Activated CD4-positive, alpha-beta memory T cell treated with anti-CD3 and anti-CD28 coated beads, Interleukin-2, amount 10 ng/mL, durations not matched to agents 7 days and 5 days (primary cell): ENCODE measurements around the gene ZRANB3. TPM values are rescaled to one million over a fixed set of nuclear protein-coding genes. Genes with fewer than 3 reads are reported as not detected.
"Not testable (repeated sequence)": the region's sequence is repeated elsewhere in the genome, so short reads cannot be mapped to it uniquely, and the experiment has no call there.

Experiments
- CTCF ChIA-PET: fragments of 350-600 bp; sonication (Branson Sonifier 250); formaldehyde crosslinking; loops from one replicate; lab custom pipeline; 2021; ENCODE audit warnings: antibody characterized with exemption, inconsistent platforms; lab: Charles Lee
- POLR2A ChIA-PET: fragments of 350-600 bp; sonication (Branson Sonifier 250); formaldehyde crosslinking; loops from one replicate; lab custom pipeline; 2021; ENCODE audit warnings: antibody characterized with exemption; lab: Charles Lee
- DNase-seq: peaks from one replicate; pipeline ENCODE4 v3.0.0-alpha.2; 2020
- H3K27ac Mint-ChIP-seq: one replicate; pipeline ENCODE4 v1.8.0; 2021; ENCODE audit warnings: mild to moderate bottlenecking, mixed read lengths
- H3K27me3 Mint-ChIP-seq: one replicate; pipeline ENCODE4 v1.8.0; 2021; ENCODE audit warnings: mixed read lengths
- H3K36me3 Mint-ChIP-seq: one replicate; pipeline ENCODE4 v1.8.0; 2021; ENCODE audit warnings: low read depth, mixed read lengths
- H3K4me1 Mint-ChIP-seq: one replicate; pipeline ENCODE4 v1.8.0; 2021; ENCODE audit warnings: mixed read lengths
- H3K4me3 Mint-ChIP-seq: one replicate; pipeline ENCODE4 v1.8.0; 2021; ENCODE audit warnings: mild to moderate bottlenecking, mixed read lengths
- H3K9me3 Mint-ChIP-seq: one replicate; pipeline ENCODE4 v1.8.0; 2021; ENCODE audit warnings: mixed read lengths
- total RNA-seq, 2 experiments: library from RNA; stranded (reverse); gene quantifications; one replicate each; pipeline ENCODE4 v1.2.3, GENCODE V29; 2021

Gene ZRANB3
- total RNA-seq, 2 experiments from 2014 or later, result 5.8 to 6.2 TPM

GRCh38 chr2:135151615-135152014, 379.4 kb downstream of the ZRANB3 start:
- POLR2A ChIA-PET, result no interaction called here
- no peak overlapping the region for H3K27ac Mint-ChIP-seq
- CTCF ChIA-PET, result no interaction called here
- no peaks in the 10 kb centered on the region for H3K9me3 Mint-ChIP-seq
- peaks cover 21% of the 10 kb centered on the region for H3K4me1 Mint-ChIP-seq
- no peaks in the 10 kb centered on the region for H3K27me3 Mint-ChIP-seq
- DNase-seq, result no peak
- H3K36me3 Mint-ChIP-seq, result peaks cover 46% of the 10 kb centered on the region
- no peak overlapping the region for H3K4me3 Mint-ChIP-seq

DNA sequence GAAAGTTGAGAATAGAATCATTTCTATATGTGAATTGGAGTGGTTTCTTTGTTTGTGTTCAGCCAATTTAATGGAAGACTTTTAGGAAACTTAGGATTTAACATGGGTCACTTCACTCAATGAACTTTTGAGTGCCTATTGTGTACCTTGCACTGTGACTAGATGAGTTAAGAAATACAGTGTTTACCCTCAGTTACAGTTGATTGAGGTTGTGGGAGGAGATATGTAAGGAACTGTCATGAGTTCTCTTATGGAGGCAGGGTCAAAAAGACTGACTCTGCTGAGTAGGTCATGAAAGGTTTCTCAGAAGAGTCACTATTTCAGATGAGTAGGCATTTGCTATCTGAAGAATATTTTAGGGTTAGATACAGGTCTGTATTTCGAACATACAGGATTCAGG, 380.3 kb downstream of the ZRANB3 start:
- H3K4me3 Mint-ChIP-seq, result no peak overlapping the region
- no peak overlapping the region for H3K27ac Mint-ChIP-seq
- peaks cover 42% of the 10 kb centered on the region for H3K36me3 Mint-ChIP-seq
- DNase-seq, result no peak
- no peaks in the 10 kb centered on the region for H3K27me3 Mint-ChIP-seq
- ChIA-PET POLR2A (no interaction called here), CTCF (no interaction called here)
- no peaks in the 10 kb centered on the region for H3K9me3 Mint-ChIP-seq
- peaks cover 21% of the 10 kb centered on the region for H3K4me1 Mint-ChIP-seq

- H3K27ac Mint-ChIP-seq, result no peak overlapping the region
- POLR2A ChIA-PET, result no interaction called here
- peaks cover 12% of the 10 kb centered on the region for H3K4me1 Mint-ChIP-seq
- no peak for DNase-seq
- H3K9me3 Mint-ChIP-seq, result peaks cover under 1% of the 10 kb centered on the region
- H3K27me3 Mint-ChIP-seq, result no peaks in the 10 kb centered on the region
- H3K4me3 Mint-ChIP-seq, result no peak overlapping the region
- CTCF ChIA-PET, result no interaction called here
- peaks cover 39% of the 10 kb centered on the region for H3K36me3 Mint-ChIP-seq
These were observed 381.8 kb downstream of the ZRANB3 start for GRCh38 chr2:135149251-135149650.

DNA sequence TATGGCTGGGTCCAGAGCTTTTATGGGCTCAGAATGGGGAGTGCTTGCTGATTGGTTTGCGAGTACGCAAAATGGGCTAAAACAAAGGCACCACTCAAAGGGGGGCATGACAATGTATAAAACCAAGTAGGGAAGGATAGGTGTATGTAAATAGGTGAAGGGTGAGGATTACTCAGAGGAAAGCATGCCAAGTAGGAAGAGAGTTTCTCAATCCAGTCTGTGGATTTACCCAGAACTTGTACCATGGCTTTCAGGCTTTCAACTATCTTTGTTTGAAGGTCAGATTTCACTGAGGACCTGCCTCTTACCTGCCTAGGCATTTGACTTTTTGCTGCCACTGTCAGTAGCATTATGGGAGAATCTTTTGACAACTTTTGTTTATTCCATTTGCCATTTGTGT, 386.7 kb downstream of the ZRANB3 start:
- no peaks in the 10 kb centered on the region for H3K4me1 Mint-ChIP-seq
- POLR2A ChIA-PET, result no interaction called here
- peaks cover 15% of the 10 kb centered on the region for H3K9me3 Mint-ChIP-seq
- CTCF ChIA-PET, result no interaction called here
- no peak overlapping the region for H3K27ac Mint-ChIP-seq
- no peaks in the 10 kb centered on the region for H3K27me3 Mint-ChIP-seq
- no peak for DNase-seq
- H3K4me3 Mint-ChIP-seq, result no peak overlapping the region
- peaks cover 46% of the 10 kb centered on the region for H3K36me3 Mint-ChIP-seq

GRCh38 chr2:135142323-135142722, 388.7 kb downstream of the ZRANB3 start:
- H3K36me3 Mint-ChIP-seq, result peaks cover 47% of the 10 kb centered on the region
- no peaks in the 10 kb centered on the region for H3K27me3 Mint-ChIP-seq
- H3K4me3 Mint-ChIP-seq, result no peak overlapping the region
- POLR2A ChIA-PET, result no interaction called here
- H3K4me1 Mint-ChIP-seq, result no peaks in the 10 kb centered on the region
- peaks cover 15% of the 10 kb centered on the region for H3K9me3 Mint-ChIP-seq
- H3K27ac Mint-ChIP-seq, result no peak overlapping the region
- no peak for DNase-seq
- CTCF ChIA-PET, result interaction anchor here (0.7 kb wide), 1 partner anchor 924 kb away, joined by 3 read pairs; no protein-coding TSS in a partner anchor

DNA sequence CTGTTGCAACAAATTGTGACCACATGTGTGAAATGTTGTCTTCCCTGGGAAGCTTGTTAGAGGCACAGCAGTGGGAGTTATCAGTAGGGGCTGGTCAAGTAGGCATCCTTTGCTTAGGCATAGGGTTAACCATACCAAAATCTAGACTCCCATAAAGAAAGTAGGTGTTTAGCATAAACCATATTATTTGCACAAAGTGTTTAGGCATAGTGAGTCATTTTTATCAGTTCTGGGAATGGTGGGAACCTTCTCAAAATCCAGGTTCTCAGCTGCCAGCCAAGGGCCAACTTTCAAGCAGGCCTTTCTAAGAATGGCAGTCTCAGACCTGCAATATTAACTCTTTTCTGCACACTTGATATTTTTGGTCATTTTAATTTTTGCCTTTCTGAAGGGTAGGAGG, 390.4 kb downstream of the ZRANB3 start:
- no peak overlapping the region for H3K4me3 Mint-ChIP-seq
- peaks cover 59% of the 10 kb centered on the region for H3K36me3 Mint-ChIP-seq
- H3K27ac Mint-ChIP-seq, result no peak overlapping the region
- peaks cover 15% of the 10 kb centered on the region for H3K9me3 Mint-ChIP-seq
- no peaks in the 10 kb centered on the region for H3K4me1 Mint-ChIP-seq
- CTCF ChIA-PET, result no interaction called here
- no peaks in the 10 kb centered on the region for H3K27me3 Mint-ChIP-seq
- no peak for DNase-seq
- POLR2A ChIA-PET, result no interaction called here

DNA sequence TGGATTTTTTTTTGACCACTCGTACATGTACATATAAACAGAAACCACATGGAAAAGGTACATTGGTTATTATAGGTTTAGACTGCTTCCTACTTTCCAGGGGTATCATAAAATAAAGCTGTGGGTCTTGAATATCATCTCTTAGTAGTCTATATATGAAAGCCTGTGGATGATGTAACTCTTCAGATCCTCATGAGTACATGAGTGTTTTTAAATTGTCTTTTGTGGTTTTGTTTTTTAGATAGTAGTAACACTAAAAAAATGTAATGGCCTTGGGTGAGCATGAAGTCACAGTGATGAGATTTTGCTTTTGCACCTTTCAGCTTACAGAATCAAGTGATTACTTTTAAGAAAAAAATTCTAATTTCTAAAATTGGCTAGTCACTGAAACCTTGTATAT, 398.7 kb downstream of the ZRANB3 start:
- ChIA-PET POLR2A (no interaction called here), CTCF (interaction anchor here (1.1 kb wide), 1 partner anchor 129 kb away, joined by 3 read pairs; no protein-coding TSS in a partner anchor)
- Mint-ChIP-seq H3K36me3 (peaks cover 51% of the 10 kb centered on the region), H3K4me1 (no peaks in the 10 kb centered on the region), H3K4me3 (no peak overlapping the region), H3K27me3 (no peaks in the 10 kb centered on the region), H3K9me3 (no peaks in the 10 kb centered on the region), H3K27ac (no peak overlapping the region)
- DNase-seq, result no peak

GRCh38 chr2:135130751-135131150, 400.3 kb downstream of the ZRANB3 start:
- ChIA-PET CTCF (no interaction called here), POLR2A (interaction anchor here (1.1 kb wide), 1 partner anchor 12 kb away, joined by 4 read pairs; no protein-coding TSS in a partner anchor)
- Mint-ChIP-seq H3K36me3 (peaks cover 43% of the 10 kb centered on the region), H3K4me1 (no peaks in the 10 kb centered on the region), H3K9me3 (no peaks in the 10 kb centered on the region), H3K27ac (no peak overlapping the region), H3K4me3 (no peak overlapping the region), H3K27me3 (no peaks in the 10 kb centered on the region)
- no peak for DNase-seq

DNA sequence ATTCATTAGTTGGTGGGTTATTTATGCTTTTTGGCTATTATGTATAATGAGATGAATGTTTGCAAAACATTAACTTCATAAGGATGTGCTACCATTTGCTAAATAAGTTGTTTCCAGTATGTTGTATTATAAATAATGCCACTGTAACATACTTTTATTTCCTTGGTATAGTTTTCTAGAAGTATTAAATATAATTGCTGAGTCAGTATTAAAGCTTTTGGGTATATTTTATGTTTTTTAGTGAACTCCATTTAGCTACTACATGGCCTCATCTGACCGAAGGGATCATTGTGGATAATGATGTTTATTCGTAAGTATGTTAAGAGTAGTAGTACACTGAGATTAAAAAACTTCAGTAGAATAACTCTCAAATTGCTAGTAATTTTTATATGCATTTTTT, 405.1 kb downstream of the ZRANB3 start:
- ChIA-PET CTCF (no interaction called here), POLR2A (no interaction called here)
- Mint-ChIP-seq H3K27me3 (no peaks in the 10 kb centered on the region), H3K9me3 (no peaks in the 10 kb centered on the region), H3K36me3 (peaks cover 25% of the 10 kb centered on the region), H3K4me1 (no peaks in the 10 kb centered on the region), H3K4me3 (no peak overlapping the region), H3K27ac (no peak overlapping the region)
- no peak for DNase-seq

- Mint-ChIP-seq H3K27me3 (no peaks in the 10 kb centered on the region), H3K4me3 (no peak overlapping the region), H3K27ac (no peak overlapping the region), H3K9me3 (no peaks in the 10 kb centered on the region), H3K36me3 (peaks cover 21% of the 10 kb centered on the region), H3K4me1 (no peaks in the 10 kb centered on the region)
- POLR2A ChIA-PET, result no interaction called here
- no peak for DNase-seq
- CTCF ChIA-PET, result no interaction called here
These were observed 405.8 kb downstream of the ZRANB3 start for GRCh38 chr2:135124924-135125886.

- CTCF ChIA-PET, H3K27ac Mint-ChIP-seq, H3K4me3 Mint-ChIP-seq, POLR2A ChIA-PET, H3K27me3 Mint-ChIP-seq, H3K4me1 Mint-ChIP-seq, H3K36me3 Mint-ChIP-seq, DNase-seq, H3K9me3 Mint-ChIP-seq: not testable (repeated sequence)
These were observed 409.4 kb downstream of the ZRANB3 start for GRCh38 chr2:135121658-135122039.

DNA sequence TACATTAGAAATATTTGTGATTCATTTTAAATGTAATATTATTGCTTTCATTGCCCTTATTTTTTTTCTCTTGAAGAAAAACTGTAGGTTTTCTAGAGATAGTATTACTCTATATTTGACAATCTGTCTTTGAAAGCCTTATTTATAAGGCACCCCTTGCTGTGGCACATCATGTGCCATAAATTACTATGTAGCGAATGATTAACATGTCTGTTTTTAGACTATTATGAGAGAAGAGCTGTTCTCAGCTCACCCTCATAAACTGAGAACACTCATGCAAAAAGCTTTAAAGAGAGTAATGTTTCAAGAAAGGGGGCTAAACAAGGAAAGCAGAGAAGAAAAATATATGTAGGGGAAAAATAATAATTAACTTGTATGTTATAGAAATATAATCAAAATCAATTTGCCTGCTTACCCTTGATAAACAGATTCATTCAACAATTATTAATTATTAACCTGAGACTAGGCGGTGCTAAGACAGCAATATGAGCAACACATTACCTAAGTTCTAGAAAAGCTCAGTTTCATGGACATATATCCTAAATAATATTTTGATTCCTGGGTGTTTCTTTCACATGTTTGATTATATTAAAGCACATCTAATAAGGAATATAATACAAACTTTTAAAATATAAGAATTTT, 409.9 kb downstream of the ZRANB3 start:
- CTCF ChIA-PET, result no interaction called here

GRCh38 chr2:135119582-135119981, 411.4 kb downstream of the ZRANB3 start:
- ChIA-PET CTCF (no interaction called here), POLR2A (no interaction called here)
- no peak overlapping the region for H3K27ac Mint-ChIP-seq
- no peaks in the 10 kb centered on the region for H3K9me3 Mint-ChIP-seq
- no peaks in the 10 kb centered on the region for H3K4me1 Mint-ChIP-seq
- DNase-seq, result no peak
- no peaks in the 10 kb centered on the region for H3K27me3 Mint-ChIP-seq
- H3K36me3 Mint-ChIP-seq, result peaks cover 4% of the 10 kb centered on the region
- H3K4me3 Mint-ChIP-seq, result no peak overlapping the region

More for the DNA sequence above, 409.9 kb downstream of the ZRANB3 start:
- Mint-ChIP-seq H3K4me1 (no peaks in the 10 kb centered on the region), H3K9me3 (no peaks in the 10 kb centered on the region), H3K36me3 (peaks cover 7% of the 10 kb centered on the region), H3K27ac (no peak overlapping the region), H3K4me3 (no peak overlapping the region), H3K27me3 (no peaks in the 10 kb centered on the region)
- DNase-seq, result no peak
- POLR2A ChIA-PET, result no interaction called here
